Keratinocyte (primary cell): ENCODE data around the gene EMX1. TPM values are rescaled to one million over a fixed set of nuclear protein-coding genes. Genes with fewer than 3 reads are reported as not detected.

ENCODE experiments used
- DNase-seq: peaks from one replicate; pipeline ENCODE4 v3.0.0-alpha.2; 2011; ENCODE audit warnings: low read depth, missing footprints, low spot score
- FAIRE-seq: peaks from 2 replicates; lab custom pipeline; 2011; peaks lifted over from hg19 to GRCh38; lab: Jason Lieb, UNC
- H2AFZ ChIP-seq: 2 replicates; pipeline ENCODE4 v1.6.0; 2012; ENCODE audit warnings: low read length, control low read depth, inconsistent platforms; ENCODE audit not compliant: control insufficient read depth
- H3K27ac ChIP-seq: 2 replicates; pipeline ENCODE4 v1.5.1; 2011; ENCODE audit warnings: low read length; ENCODE audit not compliant: control insufficient read depth, insufficient read depth
- H3K27me3 ChIP-seq: 3 replicates; pipeline ENCODE4 v1.6.0; 2011; ENCODE audit warnings: low read length; ENCODE audit not compliant: control insufficient read depth, insufficient read depth; ENCODE audit errors: extremely low read depth
- H3K36me3 ChIP-seq, 2 experiments: 2 replicates in 1 of 2; 3 replicates in 1 of 2; pipeline ENCODE4 v1.5.1; 2011; ENCODE audit warnings: low read length in 2 of 2, mild to moderate bottlenecking in 1 of 2; ENCODE audit not compliant: control insufficient read depth in 2 of 2, insufficient read depth in 2 of 2; ENCODE audit errors: extremely low read depth in 1 of 2
- H3K4me1 ChIP-seq: 3 replicates; pipeline ENCODE4 v1.5.1; 2011; ENCODE audit warnings: low read length; ENCODE audit not compliant: control insufficient read depth, insufficient read depth; ENCODE audit errors: extremely low read depth
- H3K4me2 ChIP-seq: 3 replicates; pipeline ENCODE4 v1.6.0; 2011; ENCODE audit warnings: low read depth, low read length; ENCODE audit not compliant: control insufficient read depth, insufficient read depth; ENCODE audit errors: extremely low read depth
- H3K4me3 ChIP-seq, 3 experiments: fragments of 200-600 bp in 1 of 3; sonication (generic) in 1 of 3; 2 replicates in 2 of 3; 3 replicates in 1 of 3; pipeline ENCODE4 v1.5.1; 2011 to 2016; ENCODE audit warnings: low read length in 3 of 3, mild to moderate bottlenecking in 3 of 3, control low read depth in 2 of 3, inconsistent platforms in 1 of 3, low read depth in 1 of 3, mixed read lengths in 1 of 3, mixed run types in 1 of 3, moderate library complexity in 1 of 3; ENCODE audit not compliant: control insufficient read depth in 2 of 3, insufficient read depth in 2 of 3; ENCODE audit errors: extremely low read depth in 1 of 3
- H3K79me2 ChIP-seq: 2 replicates; pipeline ENCODE4 v1.6.0; 2012; ENCODE audit warnings: low read length; ENCODE audit not compliant: control insufficient read depth, insufficient read depth
- H3K9ac ChIP-seq: 3 replicates; pipeline ENCODE4 v1.6.0; 2011; ENCODE audit warnings: low read length; ENCODE audit not compliant: control insufficient read depth, insufficient read depth; ENCODE audit errors: extremely low read depth
- H3K9me1 ChIP-seq: 3 replicates; pipeline ENCODE4 v1.6.0; 2011; ENCODE audit warnings: low read length; ENCODE audit not compliant: control insufficient read depth, insufficient read depth; ENCODE audit errors: extremely low read depth
- H3K9me3 ChIP-seq: 2 replicates; pipeline ENCODE4 v1.5.1; 2012; ENCODE audit warnings: low read depth, low read length; ENCODE audit not compliant: control insufficient read depth
- H4K20me1 ChIP-seq: 3 replicates; pipeline ENCODE4 v1.6.0; 2011; ENCODE audit warnings: low read length; ENCODE audit not compliant: control insufficient read depth, insufficient read depth; ENCODE audit errors: extremely low read depth
- EZH2 ChIP-seq: IDR thresholded peaks from one replicate; pipeline ENCODE4 v1.6.1; 2012; ENCODE audit warnings: inconsistent platforms, mild to moderate bottlenecking, low read length, moderate library complexity
- dilution Hi-C: fragments of 300-500 bp; cut with MboI; formaldehyde crosslinking; loops from one replicate; pipeline ENCODE4 v1.7.0; 2020; ENCODE audit warnings: low sequenced_read_pairs; ENCODE audit not compliant: extremely low pct_ligation_motif_present
- polyA plus RNA-seq, 5 experiments: library from polyadenylated mRNA; depleted of rRNA in 3 of 5; stranded (reverse) in 3 of 5; stranded (forward) in 1 of 5; unstranded in 1 of 5; fragments of >200 nt; gene quantifications; 1 replicate in 1 of 5; 2 replicates in 3 of 5; 3 replicates in 1 of 5; pipeline versions ENCODE4 v1.2.1 to v1.2.3, GENCODE V29; 2011 to 2012; ENCODE audit warnings: missing spikeins in 2 of 5, low read depth in 1 of 5, low replicate concordance in 1 of 5
- TF ChIP-seq, protein P1 (sequence below), 3 experiments: IDR thresholded peaks in 1 of 3; conservative IDR thresholded peaks in 1 of 3; optimal IDR thresholded peaks in 1 of 3; 2 replicates in 2 of 3; 3 replicates in 1 of 3; pipeline versions ENCODE3 to v1.5.1; 2011; ENCODE audit warnings: low read length in 3 of 3, mild to moderate bottlenecking in 3 of 3, moderate library complexity in 2 of 3, control low read depth in 1 of 3, inconsistent platforms in 1 of 3; ENCODE audit not compliant: insufficient read depth in 2 of 3; ENCODE audit errors: extremely low read depth in 1 of 3

EMX1 gene
- polyA plus RNA-seq, 1 donor (not counting 4 experiments of a cell fraction or from before 2014, with no cell fraction given) = not detected

DNA sequence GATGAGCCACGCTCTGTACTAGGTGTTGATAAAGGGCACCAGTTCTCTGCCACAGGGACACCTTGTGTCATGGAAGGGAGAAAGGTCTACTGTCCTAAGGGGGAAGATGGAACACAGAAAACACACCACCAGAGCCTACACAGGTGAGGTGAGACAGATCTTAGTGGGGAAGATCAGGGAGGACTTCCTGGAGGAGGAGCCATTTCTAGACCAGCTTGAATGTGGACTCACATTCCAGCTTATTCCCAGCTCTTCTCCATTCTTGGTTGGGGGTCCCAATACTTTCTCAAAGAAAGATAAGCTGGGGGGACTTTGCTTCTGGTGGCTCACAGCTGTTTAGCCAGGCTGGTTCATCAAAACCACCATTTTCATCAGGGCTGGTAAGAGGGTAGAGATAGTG is 36.2 kb downstream of the EMX1 start:
- dilution Hi-C loops = no loop called here
- Histone ChIP-seq H3K4me3 (no peak overlapping the region), H3K9me1 (no peaks in the 10 kb centered on the region), H3K79me2 (no peaks in the 10 kb centered on the region), H3K4me2 (no peak overlapping the region), H3K9me3 (no peaks in the 10 kb centered on the region), H3K9ac (no peak overlapping the region), H2AFZ (no peak overlapping the region), H3K36me3 (no peaks in the 10 kb centered on the region), H3K27me3 (no peaks in the 10 kb centered on the region), H3K4me1 (peaks cover 4% of the 10 kb centered on the region), H3K27ac (no peak overlapping the region), H4K20me1 (peaks cover 3% of the 10 kb centered on the region)
- no peak for FAIRE-seq
- no peak for TF ChIP-seq EZH2
- TF ChIP-seq, protein P1, sequence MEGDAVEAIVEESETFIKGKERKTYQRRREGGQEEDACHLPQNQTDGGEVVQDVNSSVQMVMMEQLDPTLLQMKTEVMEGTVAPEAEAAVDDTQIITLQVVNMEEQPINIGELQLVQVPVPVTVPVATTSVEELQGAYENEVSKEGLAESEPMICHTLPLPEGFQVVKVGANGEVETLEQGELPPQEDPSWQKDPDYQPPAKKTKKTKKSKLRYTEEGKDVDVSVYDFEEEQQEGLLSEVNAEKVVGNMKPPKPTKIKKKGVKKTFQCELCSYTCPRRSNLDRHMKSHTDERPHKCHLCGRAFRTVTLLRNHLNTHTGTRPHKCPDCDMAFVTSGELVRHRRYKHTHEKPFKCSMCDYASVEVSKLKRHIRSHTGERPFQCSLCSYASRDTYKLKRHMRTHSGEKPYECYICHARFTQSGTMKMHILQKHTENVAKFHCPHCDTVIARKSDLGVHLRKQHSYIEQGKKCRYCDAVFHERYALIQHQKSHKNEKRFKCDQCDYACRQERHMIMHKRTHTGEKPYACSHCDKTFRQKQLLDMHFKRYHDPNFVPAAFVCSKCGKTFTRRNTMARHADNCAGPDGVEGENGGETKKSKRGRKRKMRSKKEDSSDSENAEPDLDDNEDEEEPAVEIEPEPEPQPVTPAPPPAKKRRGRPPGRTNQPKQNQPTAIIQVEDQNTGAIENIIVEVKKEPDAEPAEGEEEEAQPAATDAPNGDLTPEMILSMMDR (optimal IDR thresholded peaks at IDR 0.05 in 1 of 3, IDR thresholded peaks at IDR 0.05 in 1 of 3, conservative IDR thresholded peaks at IDR 0.05 in 1 of 3; ENCODE audit: extremely low read depth in 1 of 3, insufficient read depth in 2 of 3, low read length in 3 of 3) = no peak
- DNase-seq = no peak

GRCh38 chr2:72953976-72954375 is 36.7 kb downstream of the EMX1 start:
- H3K4me3 ChIP-seq = no peak overlapping the region
- no peak overlapping the region for H3K27ac ChIP-seq
- H3K36me3 ChIP-seq = no peaks in the 10 kb centered on the region
- H3K27me3 ChIP-seq = no peaks in the 10 kb centered on the region
- peaks cover 3% of the 10 kb centered on the region for H4K20me1 ChIP-seq
- no peak overlapping the region for H3K4me2 ChIP-seq
- no peak overlapping the region for H2AFZ ChIP-seq
- H3K9ac ChIP-seq = no peak overlapping the region
- no peak for FAIRE-seq
- no peak for DNase-seq
- H3K4me1 ChIP-seq = no peaks in the 10 kb centered on the region
- TF ChIP-seq EZH2 = no peak
- TF ChIP-seq, protein P1 (optimal IDR thresholded peaks at IDR 0.05 in 1 of 3, IDR thresholded peaks at IDR 0.05 in 1 of 3, conservative IDR thresholded peaks at IDR 0.05 in 1 of 3; ENCODE audit: extremely low read depth in 1 of 3, insufficient read depth in 2 of 3, low read length in 3 of 3) = no peak
- H3K79me2 ChIP-seq = no peaks in the 10 kb centered on the region
- no peaks in the 10 kb centered on the region for H3K9me1 ChIP-seq
- no peaks in the 10 kb centered on the region for H3K9me3 ChIP-seq
- dilution Hi-C loops = no loop called here
